WTC11 (cell line): Measurements from ENCODE around the gene ASS1. TPM values are rescaled to one million over a fixed set of nuclear protein-coding genes. Genes with fewer than 3 reads are reported as not detected.

ENCODE experiments used
- ATAC-seq: fragments of 200-7000 bp; cut with Tn5 transposase; 2 replicates; pipeline ENCODE4 v1.10.0; 2021; ENCODE audit warnings: mild to moderate bottlenecking, moderate library complexity
- CTCF ChIA-PET: fragments of 300-600 bp; sonication (Branson Sonifier 250); formaldehyde crosslinking; loops from one replicate; lab custom pipeline; 2021; ENCODE audit warnings: antibody characterized with exemption; lab: Charles Lee
- POLR2A ChIA-PET: fragments of 350-600 bp; sonication (Branson Sonifier 250); formaldehyde crosslinking; loops from one replicate; lab custom pipeline; 2021; ENCODE audit warnings: antibody characterized with exemption; lab: Charles Lee
- DNase-seq: peaks from one replicate; pipeline ENCODE4 v3.0.0; 2021; ENCODE audit warnings: low spot score
- H3K27ac Mint-ChIP-seq: 2 replicates; pipeline ENCODE4 v1.8.0; 2021; ENCODE audit warnings: mixed read lengths
- H3K27me3 Mint-ChIP-seq: 2 replicates; pipeline ENCODE4 v1.8.0; 2021; ENCODE audit warnings: low read depth, mild to moderate bottlenecking, moderate library complexity, mixed read lengths
- H3K36me3 Mint-ChIP-seq: 2 replicates; pipeline ENCODE4 v1.8.0; 2021; ENCODE audit warnings: mixed read lengths
- H3K4me1 Mint-ChIP-seq: 2 replicates; pipeline ENCODE4 v1.8.0; 2022; ENCODE audit warnings: mixed read lengths
- H3K4me3 Mint-ChIP-seq: 2 replicates; pipeline ENCODE4 v1.8.0; 2021; ENCODE audit warnings: mild to moderate bottlenecking, moderate library complexity, mixed read lengths
- H3K9me3 Mint-ChIP-seq: 2 replicates; pipeline ENCODE4 v1.8.0; 2021; ENCODE audit warnings: mixed read lengths
- AR ChIP-seq: fragments of 250-450 bp; sonication (Bioruptor Pico); IDR thresholded peaks from 2 replicates; pipeline ENCODE4 v1.9.0; 2021; ENCODE audit warnings: mild to moderate bottlenecking
- ATF6 ChIP-seq: sonication (generic); formaldehyde crosslinking; IDR thresholded peaks from 2 replicates; pipeline ENCODE4 v1.8.1; 2023; ENCODE audit warnings: mild to moderate bottlenecking, missing genetic modification reagents
- E2F4 ChIP-seq: sonication (generic); formaldehyde crosslinking; IDR thresholded peaks from 2 replicates; pipeline ENCODE4 v1.8.1; 2022; ENCODE audit warnings: low read depth, mild to moderate bottlenecking, moderate library complexity, missing genetic modification reagents, borderline replicate concordance
- ETV6 ChIP-seq: sonication (generic); formaldehyde crosslinking; IDR thresholded peaks from 2 replicates; pipeline ENCODE4 v1.8.1; 2022; ENCODE audit warnings: mild to moderate bottlenecking, missing genetic modification reagents
- JAZF1 ChIP-seq: fragments of 250-450 bp; sonication (Bioruptor Pico); IDR thresholded peaks from 2 replicates; pipeline ENCODE4 v1.9.0; 2021; ENCODE audit warnings: moderate library complexity, mild to moderate bottlenecking, inconsistent platforms
- NFYB ChIP-seq: sonication (generic); formaldehyde crosslinking; conservative IDR thresholded peaks from 2 replicates; pipeline ENCODE4 v1.8.0; 2022; ENCODE audit warnings: low read depth, missing genetic modification reagents
- NR3C1 ChIP-seq: sonication (generic); formaldehyde crosslinking; conservative IDR thresholded peaks from 2 replicates; pipeline ENCODE4 v1.8.1; 2023; ENCODE audit warnings: low read depth, mild to moderate bottlenecking, missing genetic modification reagents
- SMAD3 ChIP-seq: sonication (generic); formaldehyde crosslinking; IDR thresholded peaks from 2 replicates; pipeline ENCODE4 v1.8.0; 2022; ENCODE audit warnings: missing genetic modification reagents, mild to moderate bottlenecking, borderline replicate concordance
- TEAD4 ChIP-seq: sonication (generic); formaldehyde crosslinking; IDR thresholded peaks from 2 replicates; pipeline ENCODE4 v1.8.0; 2022; ENCODE audit warnings: mild to moderate bottlenecking, missing genetic modification reagents
- ZMAT4 ChIP-seq: fragments of 250-450 bp; sonication (Bioruptor Pico); IDR thresholded peaks from 2 replicates; pipeline ENCODE4 v1.9.0; 2021; ENCODE audit warnings: mild to moderate bottlenecking
- ZNF138 ChIP-seq: sonication (generic); formaldehyde crosslinking; conservative IDR thresholded peaks from 2 replicates; pipeline ENCODE4 v1.8.1; 2022; ENCODE audit warnings: mild to moderate bottlenecking, moderate library complexity, missing genetic modification reagents
- ZNF219 ChIP-seq: sonication (generic); formaldehyde crosslinking; IDR thresholded peaks from 2 replicates; pipeline ENCODE4 v1.8.0; 2023; ENCODE audit warnings: missing genetic modification reagents, mild to moderate bottlenecking, borderline replicate concordance
- ZNF396 ChIP-seq: fragments of 250-450 bp; sonication (Bioruptor Pico); IDR thresholded peaks from 2 replicates; pipeline ENCODE4 v1.8.0; 2021; ENCODE audit warnings: mild to moderate bottlenecking, moderate library complexity, borderline replicate concordance
- total RNA-seq: library from RNA; stranded (reverse); gene quantifications from 3 replicates; pipeline ENCODE4 v1.2.3, GENCODE V29; 2021
- TF ChIP-seq, protein P1 (sequence below): fragments of 250-450 bp; sonication (Bioruptor Pico); IDR thresholded peaks from 2 replicates; pipeline ENCODE4 v1.8.0; 2021; ENCODE audit warnings: mild to moderate bottlenecking
- TF ChIP-seq, protein P2 (sequence below): sonication (generic); formaldehyde crosslinking; IDR thresholded peaks from 2 replicates; pipeline ENCODE4 v1.8.1; 2022; ENCODE audit warnings: mild to moderate bottlenecking, missing genetic modification reagents, moderate library complexity, borderline replicate concordance

ASS1 gene
- total RNA-seq, 1 experiment from 2014 or later, result 95.7 TPM

DNA sequence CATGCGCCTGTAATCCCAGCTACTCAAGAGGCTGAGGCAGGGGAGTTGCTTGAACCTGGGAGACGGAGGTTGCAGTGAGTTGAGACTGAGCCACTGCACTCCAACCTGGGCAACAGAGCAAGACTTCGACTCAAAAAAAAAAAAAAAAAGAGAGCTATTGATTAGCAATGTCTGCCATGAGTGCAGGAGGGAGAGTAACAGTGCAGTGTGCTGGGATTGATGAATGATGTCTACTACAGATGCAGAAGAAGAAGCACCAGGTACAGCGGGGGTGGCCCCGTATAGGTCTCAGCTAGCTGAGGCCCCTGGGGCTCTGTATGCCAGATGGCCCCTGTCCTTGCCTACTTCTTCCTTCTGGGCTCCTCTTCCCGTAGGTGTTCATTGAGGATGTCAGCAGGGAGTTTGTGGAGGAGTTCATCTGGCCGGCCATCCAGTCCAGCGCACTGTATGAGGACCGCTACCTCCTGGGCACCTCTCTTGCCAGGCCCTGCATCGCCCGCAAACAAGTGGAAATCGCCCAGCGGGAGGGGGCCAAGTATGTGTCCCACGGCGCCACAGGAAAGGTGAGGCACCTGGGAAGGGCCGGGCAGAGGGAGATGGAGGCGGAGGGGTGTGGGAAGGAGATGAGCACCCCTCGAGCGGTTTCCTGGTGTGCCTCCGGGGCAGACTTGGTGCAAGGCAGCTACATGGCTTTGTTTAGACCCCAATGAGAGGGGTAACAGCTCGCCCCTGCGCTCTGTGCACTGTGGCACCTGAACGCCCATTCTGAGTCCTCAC is 13.5 kb downstream of the ASS1 start:
- Mint-ChIP-seq H3K27me3 (no peaks in the 10 kb centered on the region), H3K9me3 (no peaks in the 10 kb centered on the region), H3K4me3 (no peak overlapping the region), H3K4me1 (no peaks in the 10 kb centered on the region), H3K27ac (no peak overlapping the region), H3K36me3 (no peaks in the 10 kb centered on the region)
- TF ChIP-seq ZMAT4 (CRISPR knock-in tag) (no peak), NFYB (CRISPR knock-in tag) (no peak), SMAD3 (CRISPR knock-in tag) (no peak), AR (CRISPR knock-in tag) (no peak)
- TF ChIP-seq, protein P1, sequence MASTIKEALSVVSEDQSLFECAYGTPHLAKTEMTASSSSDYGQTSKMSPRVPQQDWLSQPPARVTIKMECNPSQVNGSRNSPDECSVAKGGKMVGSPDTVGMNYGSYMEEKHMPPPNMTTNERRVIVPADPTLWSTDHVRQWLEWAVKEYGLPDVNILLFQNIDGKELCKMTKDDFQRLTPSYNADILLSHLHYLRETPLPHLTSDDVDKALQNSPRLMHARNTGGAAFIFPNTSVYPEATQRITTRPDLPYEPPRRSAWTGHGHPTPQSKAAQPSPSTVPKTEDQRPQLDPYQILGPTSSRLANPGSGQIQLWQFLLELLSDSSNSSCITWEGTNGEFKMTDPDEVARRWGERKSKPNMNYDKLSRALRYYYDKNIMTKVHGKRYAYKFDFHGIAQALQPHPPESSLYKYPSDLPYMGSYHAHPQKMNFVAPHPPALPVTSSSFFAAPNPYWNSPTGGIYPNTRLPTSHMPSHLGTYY (CRISPR knock-in tag), result no peak
- ChIA-PET POLR2A (no interaction called here), CTCF (interaction anchor here (1.2 to 1.4 kb wide), 2 partner anchors 25 to 225 kb away, joined by 3 read pairs; no protein-coding TSS in a partner anchor)
- DNase-seq (no peak), ATAC-seq (no peak)

DNA sequence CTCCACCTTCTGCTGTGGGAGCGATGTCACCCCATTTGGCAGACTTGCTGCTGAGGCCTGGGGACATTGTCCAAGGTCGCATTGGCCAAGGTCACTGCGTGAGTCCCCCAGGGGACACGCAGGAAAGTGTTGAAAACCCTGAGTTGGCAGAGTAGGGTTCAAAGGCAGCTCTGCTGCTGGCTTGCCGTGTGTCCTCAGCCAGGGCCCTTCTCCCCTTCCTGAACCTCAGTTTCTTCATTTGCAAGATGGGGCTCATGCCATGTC is 14.0 kb downstream of the ASS1 start:
- ChIA-PET POLR2A (no interaction called here), CTCF (interaction anchor here (1.2 to 1.4 kb wide), 2 partner anchors 25 to 224 kb away, joined by 3 read pairs; no protein-coding TSS in a partner anchor)
- Mint-ChIP-seq H3K27me3 (no peaks in the 10 kb centered on the region), H3K4me1 (no peaks in the 10 kb centered on the region), H3K27ac (no peak overlapping the region), H3K36me3 (no peaks in the 10 kb centered on the region), H3K9me3 (no peaks in the 10 kb centered on the region), H3K4me3 (no peak overlapping the region)
- TF ChIP-seq NR3C1 (CRISPR knock-in tag), result no peak
- TF ChIP-seq ZNF138 (CRISPR knock-in tag), result no peak
- no peak for TF ChIP-seq TEAD4 (CRISPR knock-in tag)
- no peak for TF ChIP-seq ATF6
- TF ChIP-seq, protein P1 (CRISPR knock-in tag), result no peak
- TF ChIP-seq ETV6 (CRISPR knock-in tag), result no peak
- TF ChIP-seq E2F4 (CRISPR knock-in tag), result no peak
- TF ChIP-seq ZNF396, result no peak
- TF ChIP-seq, protein P2, sequence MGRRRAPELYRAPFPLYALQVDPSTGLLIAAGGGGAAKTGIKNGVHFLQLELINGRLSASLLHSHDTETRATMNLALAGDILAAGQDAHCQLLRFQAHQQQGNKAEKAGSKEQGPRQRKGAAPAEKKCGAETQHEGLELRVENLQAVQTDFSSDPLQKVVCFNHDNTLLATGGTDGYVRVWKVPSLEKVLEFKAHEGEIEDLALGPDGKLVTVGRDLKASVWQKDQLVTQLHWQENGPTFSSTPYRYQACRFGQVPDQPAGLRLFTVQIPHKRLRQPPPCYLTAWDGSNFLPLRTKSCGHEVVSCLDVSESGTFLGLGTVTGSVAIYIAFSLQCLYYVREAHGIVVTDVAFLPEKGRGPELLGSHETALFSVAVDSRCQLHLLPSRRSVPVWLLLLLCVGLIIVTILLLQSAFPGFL (CRISPR knock-in tag), result no peak
- TF ChIP-seq ZNF219 (CRISPR knock-in tag), result no peak
- no peak for TF ChIP-seq JAZF1 (CRISPR knock-in tag)
- no peak for ATAC-seq
- DNase-seq, result no peak
